ENCODE measurements around the gene SIRT7.

SIRT7 gene, protein sequence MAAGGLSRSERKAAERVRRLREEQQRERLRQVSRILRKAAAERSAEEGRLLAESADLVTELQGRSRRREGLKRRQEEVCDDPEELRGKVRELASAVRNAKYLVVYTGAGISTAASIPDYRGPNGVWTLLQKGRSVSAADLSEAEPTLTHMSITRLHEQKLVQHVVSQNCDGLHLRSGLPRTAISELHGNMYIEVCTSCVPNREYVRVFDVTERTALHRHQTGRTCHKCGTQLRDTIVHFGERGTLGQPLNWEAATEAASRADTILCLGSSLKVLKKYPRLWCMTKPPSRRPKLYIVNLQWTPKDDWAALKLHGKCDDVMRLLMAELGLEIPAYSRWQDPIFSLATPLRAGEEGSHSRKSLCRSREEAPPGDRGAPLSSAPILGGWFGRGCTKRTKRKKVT

DNA sequence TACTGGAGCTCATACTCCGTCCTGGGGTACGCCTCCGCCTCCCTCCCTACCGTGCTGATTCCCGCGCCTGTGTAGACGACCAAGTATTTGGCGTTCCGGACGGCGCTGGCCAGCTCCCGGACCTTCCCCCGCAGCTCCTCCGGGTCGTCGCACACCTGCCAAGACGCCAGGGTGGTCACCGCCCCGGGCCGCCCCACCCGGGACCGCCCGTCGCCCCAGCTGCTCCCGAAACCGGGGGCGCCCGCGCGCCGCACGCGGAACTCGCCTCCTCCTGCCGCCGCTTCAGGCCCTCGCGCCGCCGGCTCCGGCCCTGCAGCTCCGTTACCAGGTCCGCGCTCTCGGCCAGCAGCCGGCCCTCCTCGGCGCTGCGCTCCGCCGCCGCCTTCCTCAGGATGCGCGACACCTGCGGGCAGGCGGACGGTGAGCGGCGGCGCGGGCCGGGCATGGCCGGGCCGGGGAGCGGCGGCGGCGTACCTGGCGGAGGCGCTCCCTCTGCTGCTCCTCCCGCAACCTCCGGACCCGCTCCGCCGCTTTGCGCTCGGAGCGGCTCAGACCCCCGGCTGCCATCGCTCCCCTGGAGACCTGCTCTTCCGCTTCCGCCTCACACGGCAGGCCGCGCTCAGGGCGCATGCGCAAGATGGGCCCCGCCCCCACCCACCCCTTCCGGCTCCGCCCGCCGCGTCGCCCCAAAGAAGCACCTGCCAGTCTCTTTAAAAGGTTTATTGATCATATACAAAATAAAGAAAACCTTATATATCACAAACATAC lies at the start of gene SIRT7:
Gene SIRT7, minus strand, starts transcription at position 612 of the 768 bp plus-strand sequence. Its CDS starts 45 bp downstream, at position 567.
- peak; percentile 63 for DNase-seq

GRCh38 chr17:81967244-81967532 lies 49.2 kb upstream of the SIRT7 start:
- no peak for DNase-seq

GRCh38 chr17:81966343-81967243 lies 48.6 kb upstream of the SIRT7 start:
- no peak for DNase-seq

- no peak for DNase-seq
Measured at GRCh38 chr17:81964081-81964849, 46.3 kb upstream of the SIRT7 start.

GRCh38 chr17:81962499-81963441 lies 44.8 kb upstream of the SIRT7 start:
- no peak for DNase-seq

- DNase-seq = no peak
Measured at GRCh38 chr17:81961521-81962498, 43.8 kb upstream of the SIRT7 start.

DNA sequence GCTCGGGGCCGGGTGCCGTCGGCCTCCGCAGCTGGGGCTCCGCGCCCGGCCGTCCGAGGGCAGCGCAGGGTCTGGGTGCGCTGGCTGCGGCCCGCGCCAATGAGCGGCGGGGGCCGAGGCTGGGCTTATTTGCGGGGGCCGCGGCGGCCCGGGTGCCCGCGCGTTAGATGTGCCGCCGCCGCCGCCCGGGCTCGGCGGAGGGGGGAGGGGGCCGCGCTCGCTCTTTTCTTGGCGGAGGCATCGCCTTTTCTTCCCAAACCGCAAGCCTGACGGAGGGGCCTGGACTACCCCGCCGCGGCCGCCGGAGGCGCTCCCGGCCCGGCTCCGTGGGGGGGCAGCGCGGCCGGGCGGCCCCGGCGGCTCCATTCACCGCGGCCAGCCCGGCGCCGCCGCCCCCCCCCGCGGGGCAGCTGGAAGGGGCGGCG lies 43.1 kb upstream of the SIRT7 start, which contains the start of gene NOTUM:
Gene NOTUM, minus strand, starts transcription at position 101 of the 425 bp plus-strand sequence. CDS start 278 bp downstream, outside the sequence.
- DNase-seq = peak; percentile 36

DNA sequence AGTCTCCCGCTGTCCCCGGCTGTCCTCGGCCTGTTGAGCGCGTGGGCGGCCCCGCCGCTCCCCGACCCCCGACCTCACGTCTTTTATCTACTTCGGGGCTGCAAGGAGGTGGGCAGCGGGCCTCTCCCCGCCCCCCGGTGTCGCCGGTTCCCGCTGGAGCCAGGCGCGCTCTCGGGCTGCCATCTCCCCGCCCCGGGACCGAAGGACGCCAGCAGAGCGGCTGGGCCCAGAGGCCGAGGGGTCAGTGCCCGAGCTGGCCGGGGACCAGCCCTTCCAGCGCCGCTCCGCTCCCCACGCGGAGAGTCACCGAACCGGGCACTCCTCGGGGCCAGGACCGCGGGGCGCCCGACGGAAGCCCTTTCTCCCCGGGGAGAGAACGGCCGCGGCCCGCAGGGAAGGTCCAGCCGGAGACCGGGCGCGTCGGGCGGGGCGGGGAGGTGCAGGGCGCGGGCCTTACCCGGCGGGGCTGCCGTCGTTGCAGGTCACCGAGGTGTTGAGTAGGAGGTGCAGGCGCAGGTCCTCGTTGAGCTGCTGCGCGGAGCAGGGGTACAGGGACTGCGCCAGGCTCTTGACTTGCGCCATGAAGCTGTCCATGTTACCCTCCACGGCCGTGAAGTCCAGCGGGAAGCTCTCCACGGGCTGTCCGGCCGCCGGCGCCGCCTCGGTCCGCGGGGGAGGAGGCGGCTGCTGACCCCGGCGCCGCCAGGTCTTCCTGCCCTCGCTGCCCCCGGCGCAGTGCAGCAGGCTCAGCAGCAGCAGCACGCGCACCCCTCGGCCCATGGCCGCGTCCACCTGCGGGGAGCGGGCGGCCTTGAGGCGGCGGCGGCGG lies 42.4 kb upstream of the SIRT7 start:
- DNase-seq = no peak

DNA sequence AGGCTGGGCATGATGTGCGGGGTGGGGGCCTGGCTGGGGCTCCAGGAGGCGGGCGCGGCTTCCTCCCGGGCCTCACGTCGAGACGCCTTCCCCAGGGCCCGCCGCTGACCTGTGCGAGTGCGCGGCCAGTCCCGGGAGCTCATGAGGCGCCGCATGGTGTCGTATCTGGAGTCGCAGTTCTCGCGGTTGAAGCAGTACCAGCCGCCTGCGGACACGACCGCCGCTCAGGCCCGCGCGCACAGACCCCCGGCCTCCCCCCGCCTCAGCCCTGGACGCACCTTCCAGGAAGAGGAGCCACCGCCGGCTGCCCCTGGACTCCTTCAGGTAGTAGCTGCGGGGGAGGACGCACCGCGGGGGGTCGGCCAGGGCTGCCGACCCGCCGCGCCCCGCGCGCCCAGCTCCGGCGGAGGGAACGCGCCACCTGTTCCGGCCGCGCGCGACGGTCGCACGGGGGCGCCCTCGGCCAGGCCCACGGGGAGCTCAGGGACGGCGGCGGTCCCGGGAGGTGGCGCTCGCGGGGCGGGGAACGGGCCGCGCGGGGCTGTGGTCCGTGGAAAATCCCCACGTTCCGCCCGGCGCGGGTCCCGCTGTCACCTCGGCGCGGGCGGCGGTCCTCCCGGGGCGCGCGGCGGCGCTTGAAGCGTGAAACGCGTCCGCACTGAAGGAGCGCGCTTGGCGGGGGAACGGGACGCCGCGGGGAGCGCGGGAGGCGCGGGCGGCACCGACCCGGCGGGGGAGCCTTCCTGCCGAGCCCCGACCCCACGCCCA lies 41.6 kb upstream of the SIRT7 start:
- peak; percentile 27 for DNase-seq

DNA sequence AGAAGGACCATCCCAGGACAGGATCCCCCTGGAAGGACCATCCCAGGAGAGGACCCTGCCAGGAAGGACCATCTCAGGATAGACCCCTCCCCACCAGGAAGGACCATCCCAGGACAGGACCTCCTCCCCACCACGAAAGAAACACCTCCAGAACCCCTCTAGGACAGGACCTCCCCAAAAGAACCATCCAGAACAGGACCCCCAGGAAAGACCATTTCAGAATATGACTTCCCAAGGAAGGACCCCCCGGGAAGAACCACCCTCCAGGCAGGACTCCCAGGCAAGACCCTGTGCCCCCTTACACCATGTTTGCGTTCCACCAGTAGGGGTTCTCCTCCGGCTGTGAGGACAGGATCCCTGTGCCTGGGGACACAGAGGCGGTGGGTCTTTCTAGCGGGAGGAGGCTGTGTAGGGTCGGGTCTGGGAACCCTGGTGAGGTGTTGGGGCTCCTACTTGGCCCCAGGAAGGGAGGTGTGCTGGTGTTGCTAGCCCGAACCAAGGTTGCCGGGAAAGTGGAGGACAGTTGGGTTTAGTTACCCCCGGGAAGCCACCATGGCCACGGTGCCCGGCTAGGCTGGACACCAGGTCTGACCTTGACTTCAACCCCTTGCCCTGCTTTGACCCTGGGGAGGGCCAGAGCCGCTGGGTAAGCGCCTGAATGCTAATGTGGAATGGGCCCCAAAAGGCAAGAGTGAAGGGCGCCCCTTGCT lies 40.8 kb upstream of the SIRT7 start:
- no peak for DNase-seq

DNA sequence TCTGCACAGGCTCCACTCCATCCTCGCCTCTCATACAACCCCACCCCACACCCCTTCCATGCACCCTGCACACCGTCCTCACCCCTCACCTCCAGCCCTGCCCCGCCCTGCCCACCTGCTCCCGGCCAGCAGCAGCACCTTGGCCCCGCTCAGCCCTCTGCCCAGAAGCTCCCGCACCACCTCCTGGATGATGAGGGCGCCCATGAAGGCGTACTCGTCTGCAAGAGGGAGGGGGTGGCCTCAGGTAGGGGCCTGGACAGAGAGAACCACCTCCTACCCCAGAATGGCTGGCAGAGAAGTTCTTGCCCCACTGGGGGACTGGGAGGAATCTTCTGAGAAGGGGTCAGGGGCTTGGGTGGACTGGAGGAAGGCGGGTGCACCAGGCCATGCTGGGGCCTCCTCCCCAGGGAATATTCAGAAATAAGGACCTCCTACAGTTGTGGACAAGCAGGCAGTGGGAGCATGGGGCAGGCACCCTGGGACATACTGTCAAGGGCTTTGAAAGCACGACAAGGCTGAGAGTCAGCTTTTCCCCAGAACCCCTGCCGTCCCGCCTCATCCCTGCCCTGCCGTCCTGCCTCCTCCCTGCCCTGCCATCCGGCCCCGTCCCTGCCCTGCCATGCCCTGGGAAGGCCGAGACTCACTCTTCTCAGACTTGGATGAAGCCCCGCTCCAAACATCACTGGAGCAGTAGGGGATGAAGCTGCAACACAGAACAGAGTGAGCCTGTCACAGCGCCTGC lies 39.9 kb upstream of the SIRT7 start:
- no peak for DNase-seq

DNA sequence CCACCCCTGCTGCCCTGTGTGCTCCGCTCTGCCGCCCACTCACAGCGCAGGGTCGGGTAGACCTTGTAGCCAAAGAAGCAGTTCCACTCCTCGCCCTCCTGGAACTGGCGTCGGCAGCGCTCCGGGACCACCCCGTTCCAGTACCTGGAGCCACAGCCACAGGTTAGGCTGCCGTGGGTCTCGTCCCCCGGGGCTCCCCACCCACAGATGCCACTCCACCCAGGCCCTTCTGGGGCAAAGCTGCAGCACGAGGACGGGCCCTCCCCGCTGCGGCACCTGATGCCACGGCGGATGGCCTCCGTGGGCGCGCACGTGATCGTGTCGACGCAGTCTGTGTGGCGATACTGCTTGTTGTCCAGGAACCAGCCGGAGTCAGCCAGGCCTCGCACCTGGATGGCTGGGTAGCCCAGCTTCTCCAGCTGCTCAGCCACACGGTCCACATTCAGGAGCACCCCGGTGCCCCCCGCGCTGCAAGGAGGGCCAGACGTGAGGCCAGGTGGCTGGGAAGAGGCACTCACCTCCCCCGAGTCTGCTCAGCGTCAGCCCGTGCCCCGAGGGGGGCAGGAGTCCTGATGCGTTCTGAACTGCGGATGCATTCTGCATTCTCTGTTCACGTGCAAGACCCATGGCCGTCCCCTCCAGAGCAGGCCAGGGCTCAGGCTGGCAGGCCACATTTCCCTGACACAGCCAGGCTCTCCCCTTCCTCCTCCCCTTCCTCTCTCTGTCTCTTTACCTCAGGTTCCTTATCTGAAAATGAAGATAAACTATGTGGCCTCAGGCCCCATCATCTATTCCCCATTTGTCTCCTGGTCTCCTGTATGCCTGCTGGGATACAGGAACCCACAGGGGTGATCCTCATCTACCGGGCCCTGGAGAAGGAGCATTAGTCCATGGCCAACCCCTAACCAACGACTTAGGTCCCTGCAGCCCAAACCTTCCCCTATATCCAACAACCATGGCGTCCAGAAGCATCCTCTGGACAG lies 38.9 kb upstream of the SIRT7 start:
- no peak for DNase-seq

DNA sequence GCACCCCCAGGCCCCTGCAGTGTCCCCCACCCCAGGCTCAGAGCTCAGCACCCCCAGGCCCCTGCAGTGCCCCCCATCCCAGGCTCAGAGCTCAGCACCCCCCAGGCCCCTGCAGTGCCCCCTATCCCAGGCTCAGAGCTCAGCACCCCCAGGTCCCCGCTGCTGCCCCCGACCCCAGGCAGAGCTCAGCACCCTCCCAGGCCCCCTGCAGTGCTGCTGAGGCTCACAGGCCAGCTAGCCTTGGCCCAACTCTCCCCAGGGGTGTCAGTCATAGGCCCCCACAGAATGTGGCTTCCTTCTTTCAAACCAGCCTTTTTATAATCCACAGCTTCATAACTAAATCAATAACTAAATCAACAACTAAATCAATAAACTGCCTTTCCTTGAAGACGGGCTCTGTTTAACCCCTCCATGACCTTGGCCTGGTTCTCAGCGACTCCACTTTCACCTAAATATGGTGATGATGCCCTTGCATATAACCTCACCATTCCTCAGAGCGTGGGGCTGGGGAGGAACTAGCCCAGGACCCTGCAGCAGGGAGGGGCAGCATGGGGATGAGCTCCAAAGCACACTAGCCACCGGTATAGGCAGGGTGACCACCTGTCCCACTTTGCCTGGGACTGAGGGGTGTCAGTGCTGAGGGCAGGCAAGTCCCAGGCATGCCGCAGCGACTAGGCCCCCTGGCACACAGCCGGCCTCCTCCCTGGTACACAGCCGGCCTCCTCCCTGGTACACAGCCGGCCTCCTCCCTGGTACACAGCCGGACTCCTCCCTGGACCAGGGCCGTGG lies 38.0 kb upstream of the SIRT7 start:
- no peak for DNase-seq

DNA sequence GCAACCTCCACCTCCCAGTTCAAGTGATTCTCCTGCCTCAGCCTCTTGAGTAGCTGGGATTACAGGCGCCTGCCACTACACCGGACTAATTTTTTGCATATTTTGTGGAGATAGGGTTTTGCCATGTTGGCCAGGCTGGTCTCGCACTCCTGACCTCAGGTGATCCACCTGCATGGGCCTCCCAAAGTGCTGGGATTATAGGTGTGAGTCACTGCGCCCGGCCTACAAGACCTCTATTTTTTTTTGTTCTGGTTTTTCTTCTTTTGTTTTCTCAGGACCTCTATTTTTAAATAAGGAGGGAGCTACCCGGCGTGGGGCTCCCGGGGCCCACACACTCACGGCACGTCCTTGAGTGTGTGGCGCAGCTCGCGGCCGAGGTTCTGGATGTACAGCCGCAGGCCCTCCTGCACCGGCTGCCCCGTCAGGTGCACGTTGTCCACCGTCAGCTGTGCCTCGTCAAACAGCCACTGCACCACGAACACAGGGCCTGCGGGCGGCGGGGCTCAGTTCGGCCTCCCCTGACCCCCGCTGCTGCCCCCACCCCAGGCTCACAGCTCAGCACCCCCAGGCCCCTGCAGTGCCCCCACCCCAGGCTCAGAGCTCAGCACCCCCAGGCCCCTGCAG lies 37.2 kb upstream of the SIRT7 start:
- DNase-seq = no peak
